ENCODE results near the gene BCS1L. TPM values are rescaled to one million over a fixed set of nuclear protein-coding genes. Genes with fewer than 3 reads are reported as not detected.

Gene BCS1L
- total and polyA plus RNA-seq, 2 of the 13 experiments (the other 11 are each of a cell fraction or from before 2014, with no cell fraction given): 48.9 to 76.0 TPM

GRCh38 chr2:218671654-218672566, 12.4 kb downstream of the BCS1L start, which contains the start of the genes RNF25 and STK36 (continued):
- TF ChIP-seq HNF4A (CRISPR knock-in tag; IDR thresholded peaks at IDR 0.05) (no peak), ZNF333 (CRISPR knock-in tag; IDR thresholded peaks at IDR 0.05; ENCODE audit: borderline replicate concordance) (no peak), ZNF564 (CRISPR knock-in tag; IDR thresholded peaks at IDR 0.05) (no peak), NCOR1 (IDR thresholded peaks at IDR 0.05; ENCODE audit: borderline replicate concordance, low read length) (no peak), ZBTB21 (CRISPR knock-in tag; IDR thresholded peaks at IDR 0.05) (peak; percentile 16; the same call in 1 of the 2 replicates), SMC3 (IDR thresholded peaks at IDR 0.05; ENCODE audit: low read length) (no peak), ZSCAN25 (CRISPR knock-in tag; IDR thresholded peaks at IDR 0.05) (peak; percentile 18; the same call in 1 of the 2 replicates), KDM4B (CRISPR knock-in tag; IDR thresholded peaks at IDR 0.05) (no peak; the same call in 1 of the 2 replicates), PHF20 (CRISPR knock-in tag; IDR thresholded peaks at IDR 0.05) (peak; percentile 95), HMG20A (CRISPR knock-in tag; IDR thresholded peaks at IDR 0.05; ENCODE audit: borderline replicate concordance) (no peak), ZNF7 (CRISPR knock-in tag; IDR thresholded peaks at IDR 0.05) (no peak), FOXK1 (CRISPR knock-in tag; IDR thresholded peaks at IDR 0.05; ENCODE audit: borderline replicate concordance, low read depth) (peak; percentile 20; the same call in 1 of the 2 replicates), KLF13 (CRISPR knock-in tag; IDR thresholded peaks at IDR 0.05) (0 out of 2 replicates have a peak, but pooled peaks have one; percentile 46)
- TF ChIP-seq, protein P1, sequence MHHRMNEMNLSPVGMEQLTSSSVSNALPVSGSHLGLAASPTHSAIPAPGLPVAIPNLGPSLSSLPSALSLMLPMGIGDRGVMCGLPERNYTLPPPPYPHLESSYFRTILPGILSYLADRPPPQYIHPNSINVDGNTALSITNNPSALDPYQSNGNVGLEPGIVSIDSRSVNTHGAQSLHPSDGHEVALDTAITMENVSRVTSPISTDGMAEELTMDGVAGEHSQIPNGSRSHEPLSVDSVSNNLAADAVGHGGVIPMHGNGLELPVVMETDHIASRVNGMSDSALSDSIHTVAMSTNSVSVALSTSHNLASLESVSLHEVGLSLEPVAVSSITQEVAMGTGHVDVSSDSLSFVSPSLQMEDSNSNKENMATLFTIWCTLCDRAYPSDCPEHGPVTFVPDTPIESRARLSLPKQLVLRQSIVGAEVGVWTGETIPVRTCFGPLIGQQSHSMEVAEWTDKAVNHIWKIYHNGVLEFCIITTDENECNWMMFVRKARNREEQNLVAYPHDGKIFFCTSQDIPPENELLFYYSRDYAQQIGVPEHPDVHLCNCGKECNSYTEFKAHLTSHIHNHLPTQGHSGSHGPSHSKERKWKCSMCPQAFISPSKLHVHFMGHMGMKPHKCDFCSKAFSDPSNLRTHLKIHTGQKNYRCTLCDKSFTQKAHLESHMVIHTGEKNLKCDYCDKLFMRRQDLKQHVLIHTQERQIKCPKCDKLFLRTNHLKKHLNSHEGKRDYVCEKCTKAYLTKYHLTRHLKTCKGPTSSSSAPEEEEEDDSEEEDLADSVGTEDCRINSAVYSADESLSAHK (CRISPR knock-in tag; IDR thresholded peaks at IDR 0.05; ENCODE audit: borderline replicate concordance): no peak
- TF ChIP-seq, protein P2, sequence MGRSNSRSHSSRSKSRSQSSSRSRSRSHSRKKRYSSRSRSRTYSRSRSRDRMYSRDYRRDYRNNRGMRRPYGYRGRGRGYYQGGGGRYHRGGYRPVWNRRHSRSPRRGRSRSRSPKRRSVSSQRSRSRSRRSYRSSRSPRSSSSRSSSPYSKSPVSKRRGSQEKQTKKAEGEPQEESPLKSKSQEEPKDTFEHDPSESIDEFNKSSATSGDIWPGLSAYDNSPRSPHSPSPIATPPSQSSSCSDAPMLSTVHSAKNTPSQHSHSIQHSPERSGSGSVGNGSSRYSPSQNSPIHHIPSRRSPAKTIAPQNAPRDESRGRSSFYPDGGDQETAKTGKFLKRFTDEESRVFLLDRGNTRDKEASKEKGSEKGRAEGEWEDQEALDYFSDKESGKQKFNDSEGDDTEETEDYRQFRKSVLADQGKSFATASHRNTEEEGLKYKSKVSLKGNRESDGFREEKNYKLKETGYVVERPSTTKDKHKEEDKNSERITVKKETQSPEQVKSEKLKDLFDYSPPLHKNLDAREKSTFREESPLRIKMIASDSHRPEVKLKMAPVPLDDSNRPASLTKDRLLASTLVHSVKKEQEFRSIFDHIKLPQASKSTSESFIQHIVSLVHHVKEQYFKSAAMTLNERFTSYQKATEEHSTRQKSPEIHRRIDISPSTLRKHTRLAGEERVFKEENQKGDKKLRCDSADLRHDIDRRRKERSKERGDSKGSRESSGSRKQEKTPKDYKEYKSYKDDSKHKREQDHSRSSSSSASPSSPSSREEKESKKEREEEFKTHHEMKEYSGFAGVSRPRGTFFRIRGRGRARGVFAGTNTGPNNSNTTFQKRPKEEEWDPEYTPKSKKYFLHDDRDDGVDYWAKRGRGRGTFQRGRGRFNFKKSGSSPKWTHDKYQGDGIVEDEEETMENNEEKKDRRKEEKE (IDR thresholded peaks at IDR 0.05): no peak
- TF ChIP-seq, protein P3, sequence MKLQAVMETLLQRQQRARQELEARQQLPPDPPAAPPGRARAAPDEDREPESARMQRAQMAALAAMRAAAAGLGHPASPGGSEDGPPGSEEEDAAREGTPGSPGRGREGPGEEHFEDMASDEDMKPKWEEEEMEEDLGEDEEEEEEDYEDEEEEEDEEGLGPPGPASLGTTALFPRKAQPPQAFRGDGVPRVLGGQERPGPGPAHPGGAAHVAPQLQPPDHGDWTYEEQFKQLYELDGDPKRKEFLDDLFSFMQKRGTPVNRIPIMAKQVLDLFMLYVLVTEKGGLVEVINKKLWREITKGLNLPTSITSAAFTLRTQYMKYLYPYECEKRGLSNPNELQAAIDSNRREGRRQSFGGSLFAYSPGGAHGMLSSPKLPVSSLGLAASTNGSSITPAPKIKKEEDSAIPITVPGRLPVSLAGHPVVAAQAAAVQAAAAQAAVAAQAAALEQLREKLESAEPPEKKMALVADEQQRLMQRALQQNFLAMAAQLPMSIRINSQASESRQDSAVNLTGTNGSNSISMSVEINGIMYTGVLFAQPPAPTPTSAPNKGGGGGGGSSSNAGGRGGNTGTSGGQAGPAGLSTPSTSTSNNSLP (IDR thresholded peaks at IDR 0.05; ENCODE audit: low read depth, low read length): peak; percentile 20; the same call in 1 of the 2 replicates

Data from HepG2 (cell line).